HPDE6-E6E7 (cell line): ENCODE measurements around the gene ICOSLG.
"Not testable (repeated sequence)": the region's sequence is repeated elsewhere in the genome, so short reads cannot be mapped to it uniquely, and the experiment has no call there.

ENCODE experiments used
- DNase-seq: peaks from one replicate; pipeline ENCODE4 v3.0.0; 2011; ENCODE audit warnings: missing footprints; ENCODE audit errors: extremely low spot score

ICOSLG gene

DNA sequence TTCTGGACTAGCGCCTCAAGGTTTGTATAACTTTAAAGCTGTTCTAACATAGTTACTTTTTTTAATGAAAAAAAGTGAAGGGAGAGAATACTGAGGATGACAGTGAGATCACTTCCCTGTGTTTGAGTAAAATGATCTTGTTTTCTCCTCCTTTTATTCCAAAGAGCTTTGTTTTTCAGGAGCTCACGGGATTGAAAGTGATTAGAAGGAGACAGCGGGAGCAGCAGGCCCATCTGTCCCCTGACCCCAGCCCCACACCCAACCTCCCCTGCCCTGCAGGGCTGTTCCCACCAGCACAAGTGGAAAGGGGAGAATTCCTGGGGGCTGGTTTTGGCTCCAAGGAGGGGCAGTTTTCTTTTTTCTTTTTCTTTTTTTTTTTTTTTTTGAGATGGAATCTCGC lies 23.0 kb upstream of the ICOSLG start:
- DNase-seq: no peak

DNA sequence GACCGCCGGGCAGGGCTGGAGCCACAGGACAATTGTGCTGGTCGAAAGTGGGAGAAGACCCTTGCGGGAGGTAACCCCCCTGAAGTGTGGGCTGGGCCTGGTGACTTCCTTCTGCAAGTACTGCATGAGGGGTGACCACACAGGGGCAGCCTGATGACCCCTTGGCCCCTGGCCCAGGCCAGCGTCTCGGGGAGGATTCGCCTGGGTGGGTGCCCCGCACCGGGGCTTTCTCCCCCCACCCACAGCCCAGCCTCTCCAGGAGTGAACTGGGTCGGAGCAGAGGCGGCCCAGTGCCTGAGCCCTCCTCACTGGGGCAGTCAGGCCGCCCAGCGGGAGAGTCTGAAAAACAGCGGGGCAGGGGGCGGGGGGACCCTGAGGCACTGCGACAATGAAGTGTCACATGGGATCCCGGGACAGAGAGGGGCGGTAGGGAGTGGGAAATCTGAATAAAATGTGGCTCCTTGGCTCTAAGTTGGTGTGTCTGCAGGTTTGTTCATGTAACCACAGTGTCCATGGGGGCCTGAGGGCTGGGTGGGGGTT lies 22.5 kb upstream of the ICOSLG start:
- no peak for DNase-seq

- no peak for DNase-seq
These were observed 21.8 kb upstream of the ICOSLG start for GRCh38 chr21:44262338-44263056.

DNA sequence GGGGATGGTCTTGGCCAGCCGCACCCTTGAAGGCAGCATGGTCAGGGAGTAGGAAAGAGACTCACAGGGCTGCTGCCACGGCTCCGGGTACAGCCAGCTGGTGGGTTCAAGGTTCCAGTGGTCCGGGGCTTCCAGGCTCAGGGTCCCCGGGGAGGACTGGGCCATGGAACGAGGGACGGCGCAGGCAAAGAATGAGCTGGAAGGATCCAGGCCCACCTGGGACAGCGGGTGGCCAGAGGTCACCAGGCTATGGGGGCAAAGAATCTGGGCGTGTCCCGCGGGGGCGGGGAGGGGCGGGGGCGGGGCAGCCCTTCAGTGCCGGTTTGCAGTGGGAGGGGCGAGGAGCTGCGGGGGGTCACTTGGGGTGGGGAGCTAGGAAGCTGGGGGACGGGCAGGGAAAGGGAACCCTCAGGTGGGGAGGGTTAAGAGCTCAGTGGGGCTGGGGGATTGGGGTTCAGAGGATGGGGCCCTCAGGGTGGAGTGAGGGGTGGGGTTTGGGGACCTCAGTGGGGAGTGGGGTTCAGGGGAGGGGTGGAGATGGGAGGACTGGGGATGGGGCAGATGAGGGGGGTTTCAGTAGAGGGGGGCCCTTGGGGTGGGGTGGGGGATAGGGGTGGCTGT lies 21.0 kb upstream of the ICOSLG start, which contains the start of gene DNMT3L:
Gene DNMT3L (minus strand): TSS at position 223 of the 621 bp plus-strand sequence. CDS start 638 bp downstream, outside the sequence.
- no peak for DNase-seq

DNA sequence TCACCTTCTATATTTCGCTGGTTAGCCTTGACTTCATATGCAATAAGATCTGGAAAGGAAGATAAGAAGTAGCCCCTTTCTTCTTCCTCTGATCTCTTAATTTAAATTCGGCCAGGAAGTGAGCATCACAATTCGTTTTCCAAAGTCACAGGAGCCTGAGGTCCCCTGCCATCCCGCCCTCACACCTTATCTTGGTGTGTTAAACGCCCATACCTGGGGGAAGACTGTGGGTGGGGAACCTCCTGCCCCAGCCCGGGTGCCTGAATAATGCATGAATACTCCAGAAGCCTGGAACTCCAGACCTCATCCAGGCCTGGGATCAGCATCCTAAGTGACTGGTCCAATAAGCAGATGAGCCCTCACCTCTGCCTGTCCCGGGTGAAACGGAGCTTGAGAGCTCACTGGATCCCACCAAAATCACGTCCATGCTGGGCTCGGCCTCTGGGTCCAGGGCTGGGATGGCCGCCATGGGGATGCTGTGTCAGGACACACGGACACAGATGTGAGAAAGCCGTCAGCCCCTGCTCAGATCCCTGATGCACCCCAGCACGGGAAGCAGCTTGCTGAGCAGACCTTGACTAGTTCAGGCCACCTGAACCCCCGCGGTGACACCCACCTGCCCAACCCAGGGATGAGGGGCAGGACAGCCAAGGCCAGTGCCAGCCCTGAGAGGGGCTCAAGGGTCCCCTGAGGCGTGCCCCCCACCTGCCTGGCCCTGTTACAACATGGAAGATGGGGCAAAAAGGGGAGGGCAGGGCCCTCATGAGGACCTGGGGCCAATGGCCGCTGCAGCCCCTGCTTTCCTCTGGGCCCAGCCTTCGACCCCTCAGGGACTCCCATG lies 20.3 kb upstream of the ICOSLG start:
- DNase-seq: no peak

- DNase-seq: no peak
These were observed 19.3 kb upstream of the ICOSLG start for GRCh38 chr21:44260066-44260465.

GRCh38 chr21:44259082-44259705 lies 18.5 kb upstream of the ICOSLG start:
- DNase-seq: no peak

GRCh38 chr21:44258056-44258725 lies 17.4 kb upstream of the ICOSLG start:
- no peak for DNase-seq

- no peak for DNase-seq
These were observed 14.8 kb upstream of the ICOSLG start for GRCh38 chr21:44255511-44255981.

- no peak for DNase-seq
These were observed 13.3 kb upstream of the ICOSLG start for GRCh38 chr21:44253832-44254710.

DNA sequence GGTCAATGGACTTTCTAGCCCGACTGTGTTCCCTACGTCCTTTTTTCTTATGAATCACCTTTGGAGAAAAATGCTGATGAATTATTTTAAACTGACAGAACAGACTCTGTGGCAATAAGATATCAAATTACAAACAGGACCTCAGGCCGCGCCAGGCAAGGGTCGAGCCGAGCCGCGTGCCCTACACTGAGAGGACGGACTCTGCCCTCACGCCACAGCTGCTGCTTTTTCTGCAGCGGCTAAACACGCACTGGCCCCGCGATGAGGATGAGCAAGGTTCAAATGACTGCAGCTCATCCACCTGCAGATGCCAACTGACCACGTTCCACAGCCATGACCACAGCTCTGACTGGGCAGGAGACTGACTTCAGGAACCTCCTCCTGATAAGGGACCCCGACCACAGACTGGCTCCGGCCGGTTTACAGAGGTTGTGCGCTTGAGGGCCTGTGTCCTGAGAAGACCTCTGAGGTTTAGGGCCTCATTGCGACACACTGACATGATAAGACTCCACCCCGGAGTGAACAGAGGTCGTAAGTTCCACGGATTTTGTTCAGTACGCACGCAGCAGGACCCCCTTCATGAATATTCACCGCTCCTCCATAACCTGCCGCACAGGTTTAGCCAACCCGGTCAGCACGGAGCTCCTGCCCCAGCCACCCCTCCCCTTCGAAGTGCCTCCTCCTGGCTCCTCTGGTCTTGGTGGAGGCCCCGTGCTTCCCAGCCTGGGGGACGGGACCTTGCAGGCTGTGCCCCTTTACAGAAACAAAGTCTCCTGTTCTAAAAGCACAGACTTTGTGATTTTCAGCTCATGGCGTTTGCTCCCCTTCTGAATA lies 8.7 kb upstream of the ICOSLG start:
- not testable (repeated sequence) for DNase-seq

DNA sequence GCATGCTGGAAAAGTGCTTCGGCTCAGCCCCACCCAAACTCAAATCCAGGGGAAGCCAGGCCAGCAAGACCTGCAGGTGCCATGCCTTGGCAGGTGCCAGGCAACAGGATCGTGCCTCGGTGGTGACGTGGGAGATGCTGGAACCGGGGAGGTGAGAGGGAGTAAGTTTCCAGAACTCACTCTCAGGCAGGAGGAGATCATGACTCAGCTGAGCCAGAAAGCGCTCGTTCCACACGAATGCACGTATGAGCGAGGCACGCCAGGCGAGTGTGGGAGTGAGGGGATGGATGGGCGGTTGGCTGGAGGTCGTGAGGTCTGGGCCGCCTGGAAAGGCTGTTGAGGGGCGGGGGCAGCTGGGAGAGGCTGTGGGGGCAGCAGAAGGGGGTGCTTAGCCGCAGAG lies 7.2 kb upstream of the ICOSLG start:
- not testable (repeated sequence) for DNase-seq

DNA sequence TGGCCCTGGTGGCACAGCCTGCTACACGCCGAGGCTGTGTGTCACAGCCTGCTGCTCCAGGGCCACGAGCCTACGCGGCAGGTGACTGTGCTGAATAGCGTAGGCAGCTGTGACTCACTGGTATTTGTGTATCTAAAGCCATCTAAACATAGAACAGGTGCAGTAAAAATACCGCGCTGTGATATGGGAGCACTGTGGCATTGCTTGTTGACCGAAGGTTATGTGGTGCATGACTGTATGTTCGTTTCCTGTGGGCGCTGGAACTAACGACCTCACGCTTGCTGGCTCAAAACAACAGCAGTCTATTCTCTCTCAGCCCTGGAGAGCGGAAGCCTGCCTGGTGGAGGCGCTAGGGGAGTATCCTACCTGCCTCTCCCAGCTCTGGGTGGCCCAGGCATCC lies 3.2 kb upstream of the ICOSLG start:
- DNase-seq: not testable (repeated sequence)

DNA sequence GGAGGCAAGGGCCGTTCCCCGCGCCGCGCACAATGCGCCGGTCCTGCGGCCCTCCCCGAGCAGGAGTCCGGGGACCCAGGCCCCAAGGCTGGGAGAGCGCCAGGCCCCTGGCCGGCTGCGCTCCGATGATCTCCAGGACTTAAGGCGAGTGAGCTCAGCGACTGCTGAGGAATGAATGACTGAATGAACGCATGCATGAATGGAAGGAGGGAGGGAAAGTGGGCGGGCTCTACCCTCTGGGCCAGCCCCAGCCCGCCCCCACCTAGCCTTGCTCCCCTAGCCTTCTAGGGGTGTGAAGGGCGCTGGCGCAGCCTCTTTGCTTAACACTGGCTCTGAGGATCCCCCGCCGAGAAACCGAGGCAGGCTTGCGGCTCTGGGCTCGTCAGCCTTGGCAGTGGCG lies 538 bp upstream of the ICOSLG start:
- DNase-seq: not testable (repeated sequence)

GRCh38 chr21:44240353-44240752 lies 390 bp downstream of the ICOSLG start:
- not testable (repeated sequence) for DNase-seq

DNA sequence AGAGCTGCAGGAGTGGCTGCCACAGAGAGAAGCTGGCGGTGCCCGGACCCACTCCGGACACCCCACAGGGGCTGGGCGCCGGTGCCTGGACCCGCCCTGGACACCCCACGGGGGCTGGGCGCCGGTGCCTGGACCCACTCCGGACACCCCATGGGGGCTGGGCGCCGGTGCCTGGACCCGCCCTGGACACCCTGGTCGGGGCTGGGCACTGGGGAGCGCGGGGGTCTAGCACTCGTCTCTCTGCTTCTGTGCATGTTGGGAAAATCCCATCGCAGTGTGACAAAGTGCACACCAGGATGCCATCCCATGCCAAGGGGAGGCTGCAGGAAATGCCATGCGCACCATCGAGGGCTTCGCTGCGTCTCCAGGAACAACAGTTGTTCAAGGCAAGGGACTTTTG lies 11.2 kb downstream of the ICOSLG start:
- not testable (repeated sequence) for DNase-seq

GRCh38 chr21:44228109-44228508 lies 12.6 kb downstream of the ICOSLG start:
- DNase-seq: not testable (repeated sequence)

- DNase-seq: not testable (repeated sequence)
These were observed 13.1 kb downstream of the ICOSLG start for GRCh38 chr21:44227614-44228013.

GRCh38 chr21:44225605-44226004 lies 15.1 kb downstream of the ICOSLG start:
- not testable (repeated sequence) for DNase-seq
